GM10266 (cell line): ENCODE data around the gene AGBL4.

Source experiments
- DNase-seq: peaks from one replicate; pipeline ENCODE4 v3.0.0; 2012; ENCODE audit errors: extremely low spot score
- TF ChIP-seq, protein P1 (sequence below): IDR thresholded peaks from 2 replicates; pipeline ENCODE4 v1.5.1; 2012; ENCODE audit warnings: mild to moderate bottlenecking, low read depth; ENCODE audit not compliant: control insufficient read depth, insufficient read depth; ENCODE audit errors: missing control alignments

Gene AGBL4

DNA sequence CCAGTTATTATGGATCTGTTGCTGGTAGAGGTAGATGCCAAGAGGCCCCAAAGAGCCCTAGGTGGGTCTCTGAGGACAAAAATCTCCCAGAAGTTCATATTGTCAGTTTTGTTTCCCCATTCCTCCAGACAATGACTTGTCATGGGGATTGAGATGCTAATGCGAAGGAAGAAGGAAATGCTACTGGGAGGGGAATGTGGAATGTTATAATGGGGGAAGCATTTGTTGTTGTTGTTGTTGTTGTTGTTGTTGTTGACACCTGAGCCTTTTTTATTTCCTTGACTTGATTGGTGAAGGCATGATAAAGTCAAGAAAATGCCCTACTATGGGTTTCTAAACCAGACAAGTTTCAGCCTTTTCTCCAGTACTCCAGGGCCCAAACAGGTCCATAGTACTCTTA, 1356.0 kb downstream of the AGBL4 start:
- TF ChIP-seq, protein P1, sequence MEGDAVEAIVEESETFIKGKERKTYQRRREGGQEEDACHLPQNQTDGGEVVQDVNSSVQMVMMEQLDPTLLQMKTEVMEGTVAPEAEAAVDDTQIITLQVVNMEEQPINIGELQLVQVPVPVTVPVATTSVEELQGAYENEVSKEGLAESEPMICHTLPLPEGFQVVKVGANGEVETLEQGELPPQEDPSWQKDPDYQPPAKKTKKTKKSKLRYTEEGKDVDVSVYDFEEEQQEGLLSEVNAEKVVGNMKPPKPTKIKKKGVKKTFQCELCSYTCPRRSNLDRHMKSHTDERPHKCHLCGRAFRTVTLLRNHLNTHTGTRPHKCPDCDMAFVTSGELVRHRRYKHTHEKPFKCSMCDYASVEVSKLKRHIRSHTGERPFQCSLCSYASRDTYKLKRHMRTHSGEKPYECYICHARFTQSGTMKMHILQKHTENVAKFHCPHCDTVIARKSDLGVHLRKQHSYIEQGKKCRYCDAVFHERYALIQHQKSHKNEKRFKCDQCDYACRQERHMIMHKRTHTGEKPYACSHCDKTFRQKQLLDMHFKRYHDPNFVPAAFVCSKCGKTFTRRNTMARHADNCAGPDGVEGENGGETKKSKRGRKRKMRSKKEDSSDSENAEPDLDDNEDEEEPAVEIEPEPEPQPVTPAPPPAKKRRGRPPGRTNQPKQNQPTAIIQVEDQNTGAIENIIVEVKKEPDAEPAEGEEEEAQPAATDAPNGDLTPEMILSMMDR = no peak

DNA sequence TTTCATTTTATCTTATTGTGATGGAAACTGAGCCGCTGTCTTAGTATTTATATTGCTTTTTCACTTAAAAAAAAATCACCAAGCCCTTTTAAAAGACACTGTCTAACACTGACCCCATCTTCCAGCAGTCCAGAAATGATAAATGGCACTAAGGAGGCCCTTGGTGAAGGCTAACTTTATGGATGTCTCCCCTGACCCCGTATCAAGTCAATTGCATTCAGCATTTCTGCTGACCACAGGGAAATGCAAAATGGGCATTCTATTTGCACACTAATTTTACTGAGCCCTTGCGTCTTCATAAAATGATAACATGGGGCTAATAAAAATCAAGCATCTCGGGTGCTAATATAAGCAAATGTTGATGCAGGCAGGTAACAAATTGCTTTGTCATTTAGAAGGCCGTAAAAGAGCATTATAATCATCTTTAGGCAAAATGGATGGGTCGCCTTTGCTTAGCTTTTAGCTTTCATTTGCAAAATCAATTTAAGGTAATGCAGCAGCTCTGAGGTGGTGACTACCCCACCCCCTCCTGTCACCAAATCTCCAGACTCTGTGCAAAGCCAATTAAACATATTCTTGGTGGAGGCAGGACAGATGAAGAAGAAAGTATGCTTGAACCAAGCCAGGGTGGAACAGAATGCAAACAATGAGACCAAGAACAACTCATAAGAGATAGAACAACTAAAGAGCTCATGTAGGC, 1357.9 kb downstream of the AGBL4 start:
- TF ChIP-seq, protein P1 = no peak
- no peak for DNase-seq

More for the DNA sequence above, 1356.0 kb downstream of the AGBL4 start:
- DNase-seq = no peak

DNA sequence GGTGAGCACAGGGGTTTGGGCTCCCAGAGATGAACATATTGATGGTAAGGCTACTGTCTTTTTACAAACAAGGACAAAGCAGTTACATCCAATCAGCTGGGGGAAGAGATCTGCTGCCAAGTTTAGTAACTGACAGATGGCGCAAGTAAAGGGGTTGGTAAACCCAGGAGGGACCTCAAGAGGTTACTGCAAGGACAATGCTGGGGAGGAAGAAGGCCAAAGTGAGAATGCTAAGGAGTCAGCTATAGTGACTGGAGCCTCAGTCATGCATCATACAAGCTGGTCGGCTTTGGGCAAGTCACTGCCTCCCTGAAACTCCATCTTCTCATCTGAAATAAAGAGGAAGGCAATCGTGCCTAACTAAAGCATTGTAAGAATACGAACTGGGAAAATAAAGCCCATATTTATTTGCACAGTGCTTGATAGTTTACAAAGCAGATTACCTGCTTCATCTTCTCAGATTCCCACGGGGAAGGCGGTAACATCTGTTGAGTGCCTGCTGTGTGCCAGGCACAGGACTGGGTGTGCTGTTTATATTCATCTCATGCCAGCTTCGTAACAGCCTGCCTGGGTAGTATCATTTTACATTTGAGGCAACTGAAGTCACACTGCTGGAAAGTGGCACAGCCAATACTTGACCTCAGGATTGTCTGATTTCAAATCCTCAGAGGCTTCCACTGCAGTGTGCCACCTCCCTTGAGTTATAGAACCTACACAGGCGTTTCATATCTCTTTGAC, 1361.9 kb downstream of the AGBL4 start:
- TF ChIP-seq, protein P1 = no peak
- no peak for DNase-seq

DNA sequence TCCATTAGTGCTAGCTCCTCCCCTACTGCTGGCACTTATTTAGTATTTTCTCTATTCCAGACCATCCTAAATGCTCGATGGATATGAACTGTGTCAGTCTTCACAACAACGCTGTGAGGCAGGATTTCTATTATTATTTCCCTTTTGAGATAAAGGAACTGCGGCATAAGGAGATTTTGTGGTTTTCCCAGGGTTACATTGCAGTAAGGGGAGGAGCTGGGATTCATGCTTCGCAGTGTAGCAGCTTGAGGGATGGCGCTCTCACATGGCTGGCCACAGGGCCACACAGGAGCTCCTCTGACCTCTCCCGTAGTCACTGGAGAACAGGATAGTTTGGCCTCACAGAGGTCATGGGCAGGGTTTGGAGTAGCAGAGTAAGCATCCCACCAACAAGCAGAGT, 1364.0 kb downstream of the AGBL4 start:
- TF ChIP-seq, protein P1 = no peak
- DNase-seq = no peak

DNA sequence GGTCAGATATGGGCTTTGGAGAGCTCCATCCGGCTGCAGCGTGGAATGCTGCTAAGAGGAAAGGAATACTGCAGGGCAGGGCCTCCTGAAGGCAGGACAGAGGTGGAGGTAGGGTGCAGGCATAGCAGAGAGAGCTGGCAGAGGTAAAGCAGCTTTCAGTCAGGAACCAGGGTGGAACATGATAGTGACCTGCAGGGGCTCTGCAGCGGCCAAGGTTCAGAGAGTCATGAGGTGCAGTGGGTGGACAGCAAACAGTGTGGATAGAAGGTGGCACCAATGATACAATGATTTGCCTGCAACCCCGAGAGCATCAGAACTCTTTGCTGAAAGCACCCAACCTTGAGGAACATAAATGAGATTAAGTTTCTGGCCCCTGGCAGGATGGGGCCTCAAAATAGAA, 1366.3 kb downstream of the AGBL4 start:
- TF ChIP-seq, protein P1 = no peak
- no peak for DNase-seq

DNA sequence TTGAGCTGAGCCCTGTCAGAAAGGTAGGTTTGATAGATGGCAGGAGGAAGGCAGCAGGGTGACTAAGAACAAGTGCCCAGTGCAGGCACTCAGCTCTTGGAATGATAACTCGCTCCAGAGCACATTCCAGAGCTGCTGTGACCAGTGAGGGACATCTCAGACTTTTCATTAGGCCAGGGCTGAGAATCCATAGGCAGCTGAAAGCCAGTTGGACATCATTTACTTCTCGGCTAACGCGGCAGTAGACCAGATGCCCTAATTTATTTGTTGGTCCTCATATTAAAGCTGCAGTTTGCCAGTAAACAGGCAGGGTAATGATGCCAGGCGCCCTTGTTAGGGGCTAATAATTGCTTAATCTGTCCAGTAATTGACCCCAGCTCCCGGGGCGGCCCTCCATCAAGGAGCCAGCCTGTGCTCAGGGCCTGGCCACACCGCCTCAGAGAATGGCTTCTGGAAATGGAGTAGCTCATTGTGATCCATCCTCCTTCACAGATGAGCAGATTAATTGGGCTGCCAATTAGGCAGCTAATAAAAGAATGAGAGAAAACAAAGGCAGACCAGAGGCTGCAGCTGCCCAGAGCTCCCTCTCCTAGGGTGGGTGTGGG, 1369.0 kb downstream of the AGBL4 start:
- TF ChIP-seq, protein P1 = no peak
- no peak for DNase-seq

GRCh38 chr1:48652334-48652733, 1371.4 kb downstream of the AGBL4 start:
- DNase-seq = no peak
- TF ChIP-seq, protein P1 = no peak
